IMR-90 (cell line): ENCODE data around the gene PITX2. TPM values are rescaled to one million over a fixed set of nuclear protein-coding genes. Genes with fewer than 3 reads are reported as not detected.

ENCODE experiments used
- ATAC-seq: fragments of 200-7000 bp; cut with Tn5 transposase; 2 replicates; pipeline ENCODE4 v1.9.1; 2020; ENCODE audit warnings: low read depth, mild to moderate bottlenecking, moderate library complexity
- BruUV-seq: library from RNA; stranded (reverse); fragments of 400-500 nt; replicated peaks from 2 replicates; lab custom pipeline; 2021; lab: Mats Ljungman, UMichigan
- CTCF ChIA-PET: fragments of 300-600 bp; formaldehyde crosslinking; extraction: SDS; loops from one replicate; lab custom pipeline; 2021; ENCODE audit warnings: antibody characterized with exemption; lab: Yijun Ruan, JAX
- POLR2A ChIA-PET: fragments of 300-600 bp; sonication (Branson Sonifier 250); formaldehyde crosslinking; loops from one replicate; lab custom pipeline; 2022; ENCODE audit warnings: antibody characterized with exemption; ENCODE audit not compliant: unreplicated experiment; lab: Charles Lee
- DNase-seq: peaks from one replicate; pipeline ENCODE4 v3.0.0; 2013
- H2AFZ ChIP-seq: replicated peaks from 2 replicates; pipeline ENCODE3; 2013; ENCODE audit warnings: low read length, mild to moderate bottlenecking; ENCODE audit not compliant: poor library complexity
- H2AK5ac ChIP-seq: 2 replicates; pipeline ENCODE4 v1.6.1; 2013; ENCODE audit warnings: low read depth, low read length, inconsistent platforms
- H2AK9ac ChIP-seq: replicated peaks from 2 replicates; pipeline ENCODE3; 2013; ENCODE audit warnings: mild to moderate bottlenecking, low read depth, low read length, moderate library complexity; ENCODE audit not compliant: poor library complexity
- H2BK120ac ChIP-seq: 2 replicates; pipeline ENCODE4 v1.6.1; 2013; ENCODE audit warnings: low read depth, low read length, inconsistent platforms
- H2BK15ac ChIP-seq: 3 replicates; pipeline ENCODE4 v1.6.1; 2013; ENCODE audit warnings: low read depth, low read length, inconsistent platforms
- H2BK20ac ChIP-seq: 2 replicates; pipeline ENCODE4 v1.6.1; 2013; ENCODE audit warnings: low read depth, mild to moderate bottlenecking, inconsistent platforms, low read length, moderate library complexity
- H2BK5ac ChIP-seq: 2 replicates; pipeline ENCODE4 v1.6.1; 2013; ENCODE audit warnings: mild to moderate bottlenecking, low read depth, low read length, inconsistent platforms; ENCODE audit not compliant: poor library complexity, severe bottlenecking
- H3K14ac ChIP-seq: replicated peaks from 2 replicates; pipeline ENCODE4 v1.6.1; 2013; ENCODE audit warnings: low read depth, low read length, inconsistent platforms
- H3K18ac ChIP-seq: 2 replicates; pipeline ENCODE4 v1.6.1; 2013; ENCODE audit warnings: low read depth, low read length, control low read depth
- H3K23ac ChIP-seq: 2 replicates; pipeline ENCODE4 v1.6.1; 2013; ENCODE audit warnings: low read depth, low read length, inconsistent platforms
- H3K27ac ChIP-seq: 2 replicates; pipeline ENCODE4 v1.5.1; 2013; ENCODE audit warnings: mild to moderate bottlenecking, control low read depth, low read length; ENCODE audit not compliant: insufficient read depth
- H3K27me3 ChIP-seq: 2 replicates; pipeline ENCODE4 v1.6.1; 2013; ENCODE audit warnings: low read length; ENCODE audit not compliant: control insufficient read depth, insufficient read depth
- H3K36me3 ChIP-seq: 2 replicates; pipeline ENCODE4 v1.6.1; 2013; ENCODE audit warnings: low read length, mixed read lengths; ENCODE audit not compliant: control insufficient read depth, insufficient read depth
- H3K4ac ChIP-seq: 2 replicates; pipeline ENCODE4 v1.6.1; 2013; ENCODE audit warnings: low read depth, low read length, inconsistent platforms
- H3K4me1 ChIP-seq: 2 replicates; pipeline ENCODE4 v1.6.1; 2013; ENCODE audit warnings: low read length, mixed read lengths; ENCODE audit not compliant: control insufficient read depth, insufficient read depth
- H3K4me2 ChIP-seq: 2 replicates; pipeline ENCODE4 v1.6.1; 2013; ENCODE audit warnings: low read depth, mild to moderate bottlenecking, control low read depth, low read length, moderate library complexity
- H3K4me3 ChIP-seq: 2 replicates; pipeline ENCODE4 v1.5.1; 2013; ENCODE audit warnings: low read depth, mild to moderate bottlenecking, control low read depth, low read length, moderate library complexity; ENCODE audit not compliant: insufficient read depth
- H3K56ac ChIP-seq: 2 replicates; pipeline ENCODE4 v1.6.1; 2013; ENCODE audit warnings: low read length, inconsistent platforms; ENCODE audit not compliant: insufficient read depth; ENCODE audit errors: extremely low read depth
- H3K79me1 ChIP-seq, 2 experiments: 2 replicates each; pipeline ENCODE4 v1.6.1; 2013; ENCODE audit warnings: low read length in 2 of 2, inconsistent platforms in 1 of 2, low read depth in 1 of 2
- H3K9ac ChIP-seq: 2 replicates; pipeline ENCODE4 v1.6.1; 2013; ENCODE audit warnings: low read depth, low read length, control low read depth
- H3K9me1 ChIP-seq: 2 replicates; pipeline ENCODE4 v1.6.1; 2013; ENCODE audit warnings: low read length, inconsistent platforms; ENCODE audit not compliant: insufficient read depth
- H3K9me3 ChIP-seq: 2 replicates; pipeline ENCODE4 v1.6.1; 2013; ENCODE audit warnings: low read length; ENCODE audit not compliant: control insufficient read depth, insufficient read depth
- H4K20me1 ChIP-seq: 2 replicates; pipeline ENCODE4 v1.6.1; 2013; ENCODE audit warnings: low read length, inconsistent platforms; ENCODE audit not compliant: insufficient read depth
- H4K5ac ChIP-seq: 2 replicates; pipeline ENCODE4 v1.6.1; 2013; ENCODE audit warnings: mild to moderate bottlenecking, low read depth, low read length, control low read depth
- H4K8ac ChIP-seq, 2 experiments: 2 replicates each; pipeline ENCODE4 v1.6.1; 2013; ENCODE audit warnings: low read depth in 2 of 2, low read length in 2 of 2, control low read depth in 1 of 2, inconsistent platforms in 1 of 2
- H4K91ac ChIP-seq: 2 replicates; pipeline ENCODE4 v1.6.1; 2013; ENCODE audit warnings: low read depth, low read length, inconsistent platforms; ENCODE audit not compliant: insufficient read depth
- FOS ChIP-seq: fragments of 150-350 bp; IDR thresholded peaks from 2 replicates; pipeline ENCODE4 v1.6.1; 2016; ENCODE audit warnings: low read depth, low read length
- MAZ ChIP-seq: IDR thresholded peaks from 2 replicates; pipeline ENCODE4 v1.6.1; 2012; ENCODE audit warnings: low read depth, mild to moderate bottlenecking, low read length, improper control_type of control experiment, moderate library complexity, borderline replicate concordance
- MXI1 ChIP-seq: IDR thresholded peaks from 2 replicates; pipeline ENCODE4 v1.6.1; 2012; ENCODE audit warnings: low read depth, mild to moderate bottlenecking, low read length, moderate library complexity, borderline replicate concordance
- NFE2L2 ChIP-seq: fragments of 150-350 bp; IDR thresholded peaks from 2 replicates; pipeline ENCODE4 v1.6.1; 2016; ENCODE audit warnings: low read depth, mild to moderate bottlenecking, low read length
- SMC3 ChIP-seq: fragments of 150-350 bp; IDR thresholded peaks from 2 replicates; pipeline ENCODE4 v1.6.1; 2016; ENCODE audit warnings: low read depth, mild to moderate bottlenecking, antibody characterized with exemption, low read length, moderate library complexity
- WGBS, 2 experiments: methylation state at CpG; one replicate each; pipeline versions ENCODE4 v1.1.5 to v1.1.7; 2013; ENCODE audit warnings: missing lambda C conversion rate in 2 of 2; ENCODE audit not compliant: insufficient read length in 1 of 2; ENCODE audit errors: extremely low coverage in 2 of 2; 5-methylcytosine and 5-hydroxymethylcytosine counted together
- dilution Hi-C: fragments of 300-500 bp; cut with HindIII; formaldehyde crosslinking; loops from one replicate; pipeline ENCODE4 v1.14.3; 2018; ENCODE audit warnings: low sequenced_read_pairs; ENCODE audit not compliant: unreplicated experiment
- in situ Hi-C: fragments of 300-500 bp; cut with MboI; formaldehyde crosslinking; loops from 3 replicates; pipeline ENCODE4 v1.14.3; 2019; ENCODE audit warnings: low sequenced_read_pairs, inconsistent platforms, mixed read lengths
- intact Hi-C: fragments of 100-400 bp; cut with micrococcal nuclease; formaldehyde crosslinking; loops from 2 replicates; pipeline ENCODE4 v1.10.0; 2022
- polyA plus RNA-seq, 3 experiments: library from polyadenylated mRNA; depleted of rRNA; stranded (reverse); fragments of >200 nt; gene quantifications; 2 replicates each; pipeline ENCODE4 v1.2.3, GENCODE V29; 2012; ENCODE audit warnings: low replicate concordance in 1 of 3
- total RNA-seq: library from RNA; depleted of rRNA; stranded (reverse); fragments of >200 nt; gene quantifications from 2 replicates; pipeline ENCODE4 v1.2.3, GENCODE V29; 2012

The PITX2 gene
- total and polyA plus RNA-seq, 2 of the 4 experiments (the other 2 are of a cell fraction): 3.0 to 6.3 TPM

- Histone ChIP-seq H3K18ac (no peak overlapping the region), H2BK120ac (no peak overlapping the region), H2AFZ (no peak overlapping the region), H3K27ac (no peak overlapping the region), H3K4ac (no peak overlapping the region), H3K9me3 (peaks cover 21% of the 10 kb centered on the region), H3K9ac (no peak overlapping the region), H4K5ac (no peak overlapping the region), H4K8ac (no peak overlapping the region), H3K56ac (no peak overlapping the region), H3K23ac (no peak overlapping the region), H3K4me2 (no peak overlapping the region), H3K27me3 (peaks cover 73% of the 10 kb centered on the region), H2BK5ac (no peak overlapping the region), H3K4me1 (no peaks in the 10 kb centered on the region), H4K20me1 (no peaks in the 10 kb centered on the region), H3K36me3 (no peaks in the 10 kb centered on the region), H3K14ac (no peak overlapping the region), H4K91ac (no peak overlapping the region), H3K9me1 (no peaks in the 10 kb centered on the region), H2BK20ac (no peak overlapping the region), H3K4me3 (no peak overlapping the region), H2AK5ac (no peak overlapping the region), H2AK9ac (no peak overlapping the region), H2BK15ac (no peak overlapping the region), H3K79me1 (no peaks in the 10 kb centered on the region)
- DNase-seq: no peak
- in situ Hi-C loops: no loop called here
- no TSS peak for BruUV-seq
- ChIA-PET POLR2A (interaction anchor here (0.7 kb wide), 1 partner anchor 249 kb away, joined by 3 read pairs; no protein-coding TSS in a partner anchor), CTCF (interaction anchor here (1.1 kb wide), 1 partner anchor 9 kb away, joined by 3 read pairs; no protein-coding TSS in a partner anchor)
- dilution Hi-C loops: no loop called here
- intact Hi-C loops: no loop called here
- ATAC-seq: no peak
- 92% methylated on average over 4 of the region's 7 CpGs; no CpG with 5 or more reads in 1 of the 2 experiments for WGBS, 2 experiments
- TF ChIP-seq SMC3 (no peak), MAZ (no peak), FOS (no peak), MXI1 (no peak), NFE2L2 (no peak)
Measured at GRCh38 chr4:110620322-110620690, 2.6 kb downstream of the PITX2 start.
